HCT116 (cell line): ENCODE measurements around the gene PELO. TPM values are rescaled to one million over a fixed set of nuclear protein-coding genes. Genes with fewer than 3 reads are reported as not detected.

Source experiments
- ATAC-seq: fragments of 200-7000 bp; cut with Tn5 transposase; 2 replicates; pipeline ENCODE4 v1.9.1; 2020; ENCODE audit warnings: mild to moderate bottlenecking, moderate library complexity
- BruUV-seq: library from RNA; stranded (reverse); fragments of 400-500 nt; replicated peaks from 2 replicates; lab custom pipeline; 2021; lab: Mats Ljungman, UMichigan
- CTCF ChIA-PET: fragments of 300-600 bp; sonication (Branson Sonifier 250); formaldehyde crosslinking; loops from one replicate; lab custom pipeline; 2021; ENCODE audit warnings: antibody characterized with exemption; lab: Charles Lee
- POLR2A ChIA-PET: fragments of 300-600, 350-600 bp; sonication (Branson Sonifier 250); formaldehyde crosslinking; loops from one replicate; lab custom pipeline; 2021; ENCODE audit warnings: antibody characterized with exemption; lab: Charles Lee
- RAD21 ChIA-PET, 2 experiments: fragments of 300-600 bp; sonication (Branson Sonifier 250); formaldehyde crosslinking; loops; one replicate each; lab custom pipeline; 2023; ENCODE audit warnings: low total read pairs in 2 of 2; ENCODE audit not compliant: uncharacterized antibody in 2 of 2, unreplicated experiment in 2 of 2, low non-redundant PET in 1 of 2; lab: Charles Lee
- DNase-seq: peaks from one replicate; pipeline ENCODE4 v3.0.0-alpha.2; 2010; ENCODE audit warnings: low read depth, low spot score
- H2AFZ ChIP-seq: fragments of 200-600 bp; shearing (Covaris generic), sonication (generic); 2 replicates; pipeline ENCODE4 v1.6.1; 2017; ENCODE audit warnings: low read depth, mixed run types, mixed read lengths, antibody characterized with exemption, low read length; ENCODE audit not compliant: poor library complexity, severe bottlenecking
- H3K27ac ChIP-seq: 2 replicates; pipeline ENCODE4 v1.5.1; 2012; ENCODE audit warnings: low read depth, low read length
- H3K27me3 ChIP-seq: fragments of 200-600 bp; sonication (generic); 2 replicates; pipeline ENCODE4 v1.6.1; 2016; ENCODE audit warnings: mixed run types, low read length, mixed read lengths; ENCODE audit not compliant: insufficient read depth
- H3K36me3 ChIP-seq, 2 experiments: fragments of 200-500 bp in 1 of 2; fragments of 200-600 bp in 1 of 2; sonication (Bioruptor generic) in 1 of 2; sonication (generic) in 1 of 2; 2 replicates each; pipeline versions ENCODE4 v1.5.1 to v1.6.1; 2014 to 2016; ENCODE audit warnings: low read length in 2 of 2, inconsistent platforms in 1 of 2, mixed read lengths in 1 of 2, mixed run types in 1 of 2; ENCODE audit not compliant: insufficient read depth in 2 of 2, control insufficient read depth in 1 of 2
- H3K4me1 ChIP-seq, 2 experiments: fragments of 200-600 bp in 1 of 2; sonication (generic) in 1 of 2; 2 replicates each; pipeline versions ENCODE4 v1.5.1 to v1.6.1; 2012 to 2017; ENCODE audit warnings: low read length in 2 of 2, inconsistent platforms in 1 of 2, mild to moderate bottlenecking in 1 of 2, mixed read lengths in 1 of 2, mixed run types in 1 of 2, moderate library complexity in 1 of 2; ENCODE audit not compliant: insufficient read depth in 2 of 2, control insufficient read depth in 1 of 2
- H3K4me2 ChIP-seq: fragments of 200-600 bp; sonication (generic); 2 replicates; pipeline ENCODE4 v1.6.1; 2017; ENCODE audit warnings: mixed run types, low read length, mixed read lengths
- H3K4me3 ChIP-seq, 2 experiments: fragments of 200-600 bp in 1 of 2; sonication (generic) in 1 of 2; replicated peaks in 1 of 2; 2 replicates each; pipeline ENCODE4 v1.5.1; 2011 to 2016; ENCODE audit warnings: low read length in 2 of 2, control low read depth in 1 of 2, low read depth in 1 of 2, mild to moderate bottlenecking in 1 of 2, mixed read lengths in 1 of 2, mixed run types in 1 of 2
- H3K79me2 ChIP-seq: fragments of 200-600 bp; sonication (generic); 2 replicates; pipeline ENCODE4 v1.6.1; 2017; ENCODE audit warnings: mild to moderate bottlenecking, mixed run types, low read length, moderate library complexity, mixed read lengths; ENCODE audit not compliant: insufficient read depth
- H3K9ac ChIP-seq: fragments of 200-600 bp; sonication (generic); 2 replicates; pipeline ENCODE4 v1.6.1; 2016; ENCODE audit warnings: low read length, mixed read lengths
- H3K9me2 ChIP-seq: fragments of 200-600 bp; sonication (generic), shearing (Covaris generic); 2 replicates; pipeline ENCODE4 v1.6.1; 2017; ENCODE audit warnings: mixed run types, mild to moderate bottlenecking, moderate library complexity; ENCODE audit not compliant: insufficient read depth
- H3K9me3 ChIP-seq, 2 experiments: fragments of 200-500 bp in 1 of 2; fragments of 200-600 bp in 1 of 2; sonication (Bioruptor generic) in 1 of 2; sonication (generic) in 1 of 2; 2 replicates each; pipeline ENCODE4 v1.6.1; 2014 to 2017; ENCODE audit warnings: low read length in 2 of 2, mixed read lengths in 2 of 2, inconsistent platforms in 1 of 2, low read depth in 1 of 2, mild to moderate bottlenecking in 1 of 2, mixed run types in 1 of 2, moderate library complexity in 1 of 2; ENCODE audit not compliant: control insufficient read depth in 1 of 2, insufficient read depth in 1 of 2
- H4K20me1 ChIP-seq: fragments of 200-600 bp; sonication (generic), shearing (Covaris generic); 2 replicates; pipeline ENCODE4 v1.6.1; 2017; ENCODE audit warnings: mixed run types, mild to moderate bottlenecking, moderate library complexity; ENCODE audit not compliant: insufficient read depth
- CEBPB ChIP-seq: IDR thresholded peaks from 2 replicates; pipeline ENCODE4 v1.6.1; 2012; ENCODE audit warnings: low read depth
- ELF1 ChIP-seq: IDR thresholded peaks from 2 replicates; pipeline ENCODE4 v1.6.1; 2012; ENCODE audit warnings: low read depth, borderline replicate concordance
- EZH2 ChIP-seq: fragments of 200-600 bp; sonication (generic); IDR thresholded peaks from 2 replicates; pipeline ENCODE4 v1.6.1; 2017; ENCODE audit warnings: antibody characterized with exemption, mixed run types
- JUND ChIP-seq: IDR thresholded peaks from 2 replicates; pipeline ENCODE4 v1.6.1; 2012
- MAX ChIP-seq: IDR thresholded peaks from 2 replicates; pipeline ENCODE4 v1.6.1; 2012
- POLR2A ChIP-seq: IDR thresholded peaks from 2 replicates; pipeline ENCODE4 v1.7.0; 2011; ENCODE audit warnings: borderline replicate concordance; ENCODE audit not compliant: insufficient read depth, insufficient read length; ENCODE audit errors: extremely low read depth
- SP1 ChIP-seq: IDR thresholded peaks from 2 replicates; pipeline ENCODE4 v1.6.1; 2012; ENCODE audit warnings: low read depth
- SRF ChIP-seq: IDR thresholded peaks from 2 replicates; pipeline ENCODE4 v1.6.1; 2012; ENCODE audit warnings: low read depth
- TCF7L2 ChIP-seq: IDR thresholded peaks from 2 replicates; pipeline ENCODE4 v1.7.0; 2011; ENCODE audit warnings: borderline replicate concordance, inconsistent platforms; ENCODE audit not compliant: insufficient read depth, insufficient read length; ENCODE audit errors: extremely low read depth
- ZFX ChIP-seq: fragments of 450-650 bp; IDR thresholded peaks from 2 replicates; pipeline ENCODE4 v1.6.1; 2017
- ZNF274 ChIP-seq: fragments of 200-500 bp; sonication (Bioruptor generic); IDR thresholded peaks from 2 replicates; pipeline ENCODE4 v1.6.1; 2014; ENCODE audit warnings: mild to moderate bottlenecking, low read depth, low read length, inconsistent platforms
- intact Hi-C: fragments of 100-400 bp; cut with micrococcal nuclease; formaldehyde crosslinking; loops from 2 replicates; pipeline ENCODE4 v1.10.0; 2022
- total RNA-seq: library from RNA; stranded (reverse); gene quantifications from one replicate; pipeline ENCODE4 v1.2.1, GENCODE V29; 2021; ENCODE audit not compliant: unreplicated experiment
- TF ChIP-seq, protein P1 (sequence below): IDR thresholded peaks from 2 replicates; pipeline ENCODE4 v1.6.1; 2012; ENCODE audit warnings: low read depth

The PELO gene
- total RNA-seq, 1 experiment from 2014 or later: 16.5 TPM

GRCh38 chr5:52827815-52828214 is 40.1 kb downstream of the PELO start:
- no TSS peak for BruUV-seq
- Histone ChIP-seq H3K4me3 (no peak overlapping the region), H3K27ac (no peak overlapping the region), H4K20me1 (no peaks in the 10 kb centered on the region), H3K9ac (no peak overlapping the region), H3K36me3 (no peaks in the 10 kb centered on the region), H3K4me1 (no peaks in the 10 kb centered on the region), H3K79me2 (no peaks in the 10 kb centered on the region), H3K27me3 (no peaks in the 10 kb centered on the region), H3K9me2 (no peaks in the 10 kb centered on the region), H3K9me3 (no peaks in the 10 kb centered on the region), H2AFZ (no peak overlapping the region), H3K4me2 (no peak overlapping the region)
- ChIA-PET POLR2A (no interaction called here), CTCF (no interaction called here), RAD21 (no interaction called here)
- ATAC-seq: no peak
- intact Hi-C loops: no loop called here
- no peak for DNase-seq
- TF ChIP-seq CEBPB (no peak), ZNF274 (no peak), EZH2 (no peak), ZFX (no peak), MAX (no peak), TCF7L2 (no peak), POLR2A (no peak), JUND (no peak), ELF1 (no peak), SRF (no peak), SP1 (no peak)
- TF ChIP-seq, protein P1, sequence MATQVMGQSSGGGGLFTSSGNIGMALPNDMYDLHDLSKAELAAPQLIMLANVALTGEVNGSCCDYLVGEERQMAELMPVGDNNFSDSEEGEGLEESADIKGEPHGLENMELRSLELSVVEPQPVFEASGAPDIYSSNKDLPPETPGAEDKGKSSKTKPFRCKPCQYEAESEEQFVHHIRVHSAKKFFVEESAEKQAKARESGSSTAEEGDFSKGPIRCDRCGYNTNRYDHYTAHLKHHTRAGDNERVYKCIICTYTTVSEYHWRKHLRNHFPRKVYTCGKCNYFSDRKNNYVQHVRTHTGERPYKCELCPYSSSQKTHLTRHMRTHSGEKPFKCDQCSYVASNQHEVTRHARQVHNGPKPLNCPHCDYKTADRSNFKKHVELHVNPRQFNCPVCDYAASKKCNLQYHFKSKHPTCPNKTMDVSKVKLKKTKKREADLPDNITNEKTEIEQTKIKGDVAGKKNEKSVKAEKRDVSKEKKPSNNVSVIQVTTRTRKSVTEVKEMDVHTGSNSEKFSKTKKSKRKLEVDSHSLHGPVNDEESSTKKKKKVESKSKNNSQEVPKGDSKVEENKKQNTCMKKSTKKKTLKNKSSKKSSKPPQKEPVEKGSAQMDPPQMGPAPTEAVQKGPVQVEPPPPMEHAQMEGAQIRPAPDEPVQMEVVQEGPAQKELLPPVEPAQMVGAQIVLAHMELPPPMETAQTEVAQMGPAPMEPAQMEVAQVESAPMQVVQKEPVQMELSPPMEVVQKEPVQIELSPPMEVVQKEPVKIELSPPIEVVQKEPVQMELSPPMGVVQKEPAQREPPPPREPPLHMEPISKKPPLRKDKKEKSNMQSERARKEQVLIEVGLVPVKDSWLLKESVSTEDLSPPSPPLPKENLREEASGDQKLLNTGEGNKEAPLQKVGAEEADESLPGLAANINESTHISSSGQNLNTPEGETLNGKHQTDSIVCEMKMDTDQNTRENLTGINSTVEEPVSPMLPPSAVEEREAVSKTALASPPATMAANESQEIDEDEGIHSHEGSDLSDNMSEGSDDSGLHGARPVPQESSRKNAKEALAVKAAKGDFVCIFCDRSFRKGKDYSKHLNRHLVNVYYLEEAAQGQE: no peak
